AG09309 (cell line): ENCODE results near the gene DMWD.
A peak's percentile ranks its signal among the peaks of the same experiment; 100 is the strongest.

Experiments
- DNase-seq: peaks from one replicate; pipeline ENCODE4 v3.0.0-alpha.2; 2010; ENCODE audit warnings: low read depth
- H3K4me3 ChIP-seq: 2 replicates; pipeline ENCODE4 v1.5.1; 2011; ENCODE audit warnings: mild to moderate bottlenecking, low read depth, low read length, moderate library complexity; ENCODE audit not compliant: control insufficient read depth
- CTCF ChIP-seq: IDR thresholded peaks from 2 replicates; pipeline ENCODE4 v1.5.1; 2011; ENCODE audit warnings: mild to moderate bottlenecking, low read depth, low read length, inconsistent platforms; ENCODE audit not compliant: insufficient read depth, control insufficient read depth; ENCODE audit errors: missing control alignments

Gene DMWD

GRCh38 chr19:45767410-45767880 is 25.2 kb downstream of the DMWD start:
- DNase-seq = peak; percentile 57
- peak overlapping the region; percentile 57 for H3K4me3 ChIP-seq
- no peak for TF ChIP-seq CTCF

GRCh38 chr19:45766869-45767346 is 25.7 kb downstream of the DMWD start:
- H3K4me3 ChIP-seq = peak overlapping the region; percentile 57
- DNase-seq = no peak
- no peak for TF ChIP-seq CTCF

- no peak for DNase-seq
- TF ChIP-seq CTCF = no peak
- peak overlapping the region; percentile 57 for H3K4me3 ChIP-seq
These were observed 26.3 kb downstream of the DMWD start for GRCh38 chr19:45766296-45766868.

- DNase-seq = no peak
- TF ChIP-seq CTCF = no peak
- H3K4me3 ChIP-seq = no peak overlapping the region
These were observed 26.8 kb downstream of the DMWD start for GRCh38 chr19:45765702-45766295.

- no peak for DNase-seq
- no peak overlapping the region for H3K4me3 ChIP-seq
- TF ChIP-seq CTCF = no peak
These were observed 27.5 kb downstream of the DMWD start for GRCh38 chr19:45764945-45765701.

- TF ChIP-seq CTCF = no peak
These were observed 28.2 kb downstream of the DMWD start for GRCh38 chr19:45764475-45764874.

More at GRCh38 chr19:45764475-45764874, 28.2 kb downstream of the DMWD start:
- DNase-seq = no peak
- no peak overlapping the region for H3K4me3 ChIP-seq
